GF-D8 (cell line): Measurements from ENCODE around the gene STX5.
A peak's percentile ranks its signal among the peaks of the same experiment; 100 is the strongest.
"Not testable (repeated sequence)": the region's sequence is repeated elsewhere in the genome, so short reads cannot be mapped to it uniquely, and the experiment has no call there.

Source experiments
- DNase-seq: peaks from one replicate; lab custom pipeline; 2025; lab: John Stamatoyannopoulos, UW

STX5 gene

DNA sequence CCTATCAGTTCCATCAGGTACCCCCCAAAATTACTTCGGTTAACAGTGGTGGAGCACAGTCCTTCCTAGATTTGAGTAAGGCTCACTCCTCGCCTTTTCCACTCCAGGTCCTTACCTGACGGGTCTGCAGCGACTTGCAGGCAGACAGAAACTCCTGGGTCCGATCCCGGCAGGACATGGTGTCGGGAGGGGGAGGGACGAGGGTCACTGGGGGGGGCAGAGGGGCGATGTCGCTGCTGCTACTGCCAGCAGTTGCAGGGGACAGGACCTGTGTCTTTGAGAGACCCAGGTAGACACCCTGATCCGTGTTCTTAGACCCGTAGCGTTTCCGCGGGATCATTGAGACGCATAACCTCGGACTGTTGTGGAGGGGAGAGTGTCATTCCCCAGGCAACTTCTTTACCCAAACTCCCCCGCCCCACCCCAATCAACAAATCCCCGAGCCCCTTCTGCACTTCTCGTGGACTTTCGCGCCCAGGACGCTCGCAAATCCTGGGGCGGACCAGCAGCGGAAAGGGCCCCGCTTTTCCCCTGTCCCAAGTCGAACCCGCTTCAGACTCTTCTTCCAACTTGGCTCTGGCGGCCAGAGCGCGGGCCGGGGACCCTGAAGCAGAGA, 839 bp downstream of the STX5 start:
- DNase-seq = no peak

DNA sequence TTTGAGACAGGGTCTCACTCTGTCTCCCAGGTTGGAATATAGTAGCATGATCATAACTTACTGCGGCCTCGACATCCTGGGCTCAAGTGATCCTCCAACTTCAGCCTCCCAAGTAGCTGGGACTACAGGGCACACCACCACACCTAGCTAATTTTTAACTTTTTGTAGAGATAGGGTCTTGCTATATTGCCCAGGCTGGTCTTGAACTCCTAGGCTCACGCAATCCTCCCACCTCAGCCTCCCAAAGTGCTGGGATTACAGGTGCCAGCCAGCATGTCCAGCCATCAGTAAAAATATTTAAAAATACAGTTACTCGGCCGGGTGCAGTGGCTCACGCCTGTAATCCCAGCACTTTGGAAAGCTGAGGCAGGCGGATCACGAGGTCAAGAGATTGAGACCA, 3.7 kb downstream of the STX5 start:
- not testable (repeated sequence) for DNase-seq

- no peak for DNase-seq
These were observed 8.2 kb downstream of the STX5 start for GRCh38 chr11:62823677-62824076.

DNA sequence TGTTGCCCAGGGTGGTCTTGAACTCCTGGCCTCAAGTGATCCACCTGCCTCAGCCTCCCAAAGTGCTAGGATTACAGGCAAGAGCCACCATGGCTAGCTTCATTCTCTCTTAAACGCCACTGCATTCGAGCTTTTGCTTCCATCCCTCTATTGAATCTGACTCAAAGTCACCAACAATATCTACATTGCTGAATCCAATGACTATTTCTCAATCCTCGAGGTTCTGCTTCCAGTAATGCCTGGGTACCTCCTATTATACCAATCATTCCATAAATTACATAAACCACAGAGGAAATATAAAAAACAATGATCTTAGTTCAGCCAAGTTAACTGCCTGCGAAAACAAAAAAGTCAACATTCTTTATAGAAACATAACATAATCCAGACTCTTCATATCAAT, 14.7 kb downstream of the STX5 start:
- DNase-seq = no peak

DNA sequence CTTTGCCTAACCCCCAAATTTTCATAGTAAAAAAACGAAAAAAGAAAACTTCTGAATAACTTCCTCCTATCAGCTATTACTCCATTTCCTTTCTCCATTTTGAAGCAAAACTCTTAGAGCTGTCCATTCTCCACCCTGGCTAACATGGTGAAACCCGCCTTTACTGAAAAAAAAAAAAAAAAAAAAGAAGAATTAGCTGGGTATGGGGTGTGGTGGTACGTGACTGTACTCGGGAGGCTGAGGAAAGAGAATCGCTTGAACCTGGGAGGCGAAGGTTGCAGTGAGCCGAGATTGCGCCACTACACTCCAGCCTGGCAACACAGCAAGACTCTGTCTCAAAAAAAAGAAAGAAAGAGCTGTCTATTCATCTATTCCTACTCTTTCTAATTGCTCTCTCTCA, 15.3 kb downstream of the STX5 start:
- DNase-seq = peak; percentile 60

DNA sequence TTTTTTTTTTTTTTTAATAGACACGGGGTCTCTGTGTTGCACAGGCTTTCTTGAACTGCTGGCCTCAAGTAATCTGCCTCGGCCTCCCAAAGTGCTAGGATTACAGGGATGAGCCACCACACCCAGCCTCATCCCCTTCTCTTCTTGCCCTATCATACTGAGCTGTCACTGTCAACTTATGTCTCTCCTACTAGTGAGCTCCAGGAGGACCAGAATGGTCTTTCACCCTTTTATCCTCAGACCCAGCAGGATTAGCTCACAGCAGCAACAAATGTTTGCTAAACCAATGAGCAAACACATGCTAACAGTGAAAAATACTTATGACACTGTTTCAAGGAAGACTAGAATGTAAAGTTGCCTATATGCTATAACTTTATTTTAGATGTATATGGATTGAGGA, 20.2 kb downstream of the STX5 start:
- no peak for DNase-seq

- DNase-seq = no peak
These were observed 21.1 kb downstream of the STX5 start for GRCh38 chr11:62810748-62811147.

- DNase-seq = peak; percentile 48
These were observed 25.2 kb downstream of the STX5 start for GRCh38 chr11:62806611-62807121.

DNA sequence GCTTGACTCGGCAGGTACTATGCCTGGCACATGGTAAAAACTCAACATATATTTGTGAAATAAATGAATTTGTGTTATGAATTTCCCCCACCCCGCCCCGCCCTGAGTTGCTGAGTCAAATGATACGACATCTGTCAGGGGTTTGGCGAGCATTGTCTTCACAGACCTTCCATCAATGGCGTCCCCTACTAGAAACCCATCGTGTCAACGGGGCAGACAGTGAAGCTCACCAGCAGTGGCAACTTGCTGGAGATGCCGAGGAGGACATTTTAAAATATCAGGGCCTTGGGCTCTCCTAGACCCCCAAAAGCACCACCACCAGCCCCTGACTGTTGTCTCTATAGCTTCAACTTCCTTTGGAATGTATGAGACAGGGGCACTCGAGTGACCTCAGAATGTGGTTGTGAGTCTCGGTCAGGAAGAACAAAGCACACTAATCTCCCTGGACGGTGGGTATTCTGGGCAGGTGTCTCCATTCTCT, 25.9 kb downstream of the STX5 start:
- DNase-seq = no peak

- DNase-seq = peak; percentile 80
These were observed 26.6 kb downstream of the STX5 start, which contains the start of gene NXF1 for GRCh38 chr11:62805076-62805892. Gene NXF1, minus strand, starts transcription at chr11:62805440. Its CDS starts 84 bp downstream, at chr11:62805356.

DNA sequence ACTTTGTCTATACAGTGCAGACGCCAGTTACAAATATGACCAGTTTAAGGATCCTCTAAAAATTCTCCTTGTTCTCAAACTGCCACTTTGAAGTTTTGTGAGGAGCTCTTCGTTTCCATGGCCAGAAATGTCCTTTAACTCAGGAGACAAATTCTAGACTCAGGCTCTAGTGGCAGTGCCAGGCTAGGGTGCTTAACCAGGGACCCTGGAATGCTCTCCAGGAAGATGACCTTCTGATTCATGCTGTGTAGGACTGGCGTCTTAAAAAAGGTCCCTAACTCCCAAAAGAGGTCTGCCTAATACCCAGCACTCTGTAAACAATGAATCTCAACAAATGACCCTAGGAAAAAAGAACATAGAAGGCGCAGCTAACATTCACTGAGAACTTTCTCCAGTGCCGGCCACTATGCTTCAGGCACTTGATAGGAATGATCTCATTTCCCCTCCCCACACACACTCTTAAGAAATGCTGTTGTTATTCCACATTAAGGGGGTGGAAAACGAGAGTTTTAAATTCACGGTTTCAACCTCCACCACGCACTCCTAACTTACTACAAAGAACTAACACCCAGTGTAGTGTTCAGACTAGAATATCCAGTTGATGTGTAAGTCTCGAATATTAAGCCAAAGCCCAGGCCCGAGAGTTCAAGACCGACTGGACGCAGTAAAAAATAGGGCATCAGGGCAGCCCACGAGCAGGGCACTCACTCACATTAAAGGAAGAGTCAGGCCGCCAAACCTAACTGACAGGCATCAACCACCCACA, 27.4 kb downstream of the STX5 start:
- no peak for DNase-seq

GRCh38 chr11:62801071-62801470, 30.8 kb downstream of the STX5 start:
- DNase-seq = no peak

- DNase-seq = no peak
These were observed 32.4 kb downstream of the STX5 start for GRCh38 chr11:62799486-62799885.

- DNase-seq = no peak
These were observed 35.6 kb downstream of the STX5 start for GRCh38 chr11:62796281-62796680.

DNA sequence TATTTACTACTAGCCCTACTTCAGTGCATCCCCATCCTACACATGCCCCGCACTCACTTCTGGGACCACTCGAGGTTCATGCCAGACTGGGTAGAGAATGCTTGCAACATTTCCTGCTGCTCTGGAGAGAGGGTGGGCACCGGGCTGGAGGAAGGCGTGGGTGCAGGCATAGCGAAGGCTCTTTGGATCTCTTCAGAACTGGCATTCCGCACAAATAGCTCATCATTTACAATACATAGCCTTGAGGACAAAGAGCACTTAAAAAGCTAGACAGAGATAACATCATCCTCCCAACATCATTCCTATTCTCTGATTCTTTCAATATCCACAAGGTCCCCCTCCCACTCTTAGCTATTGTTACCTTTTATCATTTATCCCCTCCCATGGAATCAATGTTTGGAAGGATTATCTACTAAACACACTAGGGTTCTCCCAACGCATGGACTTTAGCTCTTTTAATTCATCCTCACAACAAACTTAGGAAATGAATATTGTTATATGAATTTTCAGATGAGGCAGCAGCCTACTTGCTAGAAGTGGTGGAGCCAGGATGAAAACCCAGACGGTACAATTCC, 37.6 kb downstream of the STX5 start:
- DNase-seq = no peak

GRCh38 chr11:62792202-62792575, 39.7 kb downstream of the STX5 start:
- no peak for DNase-seq

GRCh38 chr11:62791501-62792201, 40.2 kb downstream of the STX5 start, which contains the start of gene TMEM223:
Gene TMEM223, minus strand, starts transcription at chr11:62792006. Its CDS starts 12 bp downstream, at chr11:62791994.
- DNase-seq = peak; percentile 50

DNA sequence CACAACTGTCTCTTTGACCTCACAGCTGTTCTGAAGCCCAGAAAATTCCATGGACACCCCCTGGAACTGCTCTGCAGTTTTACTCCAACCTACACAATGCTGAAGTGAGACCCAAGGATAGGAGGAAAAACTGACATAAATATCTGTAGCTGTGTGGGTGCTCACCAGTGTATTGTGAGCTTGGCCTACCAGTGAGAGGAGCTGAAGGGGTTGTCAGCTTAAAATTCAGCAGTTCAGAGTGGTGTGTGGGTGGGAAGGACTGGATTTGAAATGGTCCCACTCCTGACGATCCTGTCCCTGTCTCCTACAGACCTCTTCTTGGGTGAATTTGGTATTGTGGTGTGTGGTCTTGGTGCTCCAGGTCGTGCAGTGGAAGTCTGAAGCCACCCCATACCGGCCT, 42.3 kb downstream of the STX5 start:
- DNase-seq = no peak

GRCh38 chr11:62788991-62789390, 42.9 kb downstream of the STX5 start:
- no peak for DNase-seq

DNA sequence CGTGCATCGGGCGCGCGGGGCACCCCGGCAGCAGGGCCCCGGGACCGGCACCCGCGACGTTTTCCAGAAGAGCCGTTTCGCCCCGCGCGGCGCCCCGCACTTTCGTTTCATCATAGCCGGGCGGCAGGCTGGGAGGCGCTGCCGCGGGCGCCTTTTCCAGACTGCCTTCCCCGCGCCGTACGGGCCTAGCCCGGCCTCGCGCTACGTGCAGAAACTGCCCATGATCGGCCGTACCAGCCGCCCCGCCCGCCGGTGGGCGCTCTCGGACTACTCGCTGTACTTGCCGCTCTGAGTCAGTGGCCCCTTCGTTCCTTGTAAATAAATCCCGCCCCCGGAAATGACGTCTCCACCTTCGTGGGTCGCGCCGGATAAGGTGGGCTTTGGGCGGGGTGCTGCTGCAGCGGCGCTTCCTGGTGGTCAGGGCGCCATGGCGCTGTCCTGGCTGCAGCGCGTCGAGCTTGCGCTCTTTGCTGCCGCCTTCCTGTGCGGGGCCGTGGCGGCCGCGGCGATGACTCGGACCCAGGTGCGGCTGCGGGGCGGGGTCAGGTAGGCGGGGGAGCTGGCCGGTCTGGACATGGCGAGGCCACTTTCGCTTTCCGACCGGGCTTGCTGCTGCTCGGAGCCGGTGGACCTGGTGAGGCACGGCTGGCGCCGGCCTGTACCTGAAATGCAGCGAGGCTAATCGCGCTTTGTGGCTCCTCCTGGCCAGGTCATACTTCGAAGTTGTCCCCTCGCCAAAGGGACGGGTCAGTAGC, 44.7 kb downstream of the STX5 start, which contains the start of gene TMEM179B:
Gene TMEM179B, plus strand, starts transcription at position 398 of the 755 bp plus-strand sequence. Its CDS starts 30 bp downstream, at position 428.
- DNase-seq = peak; percentile 87
